ENCODE measurements around the gene HUNK. TPM values are rescaled to one million over a fixed set of nuclear protein-coding genes. Genes with fewer than 3 reads are reported as not detected.

HUNK gene
- total and polyA plus RNA-seq, 2 of the 8 experiments (the other 6 are each of a cell fraction or from before 2014, with no cell fraction given): 1.9 to 10.2 TPM

- Histone ChIP-seq H4K8ac (ENCODE audit: extremely low read depth, insufficient read depth, low read length) (no peak overlapping the region), H3K27me3 (replicated peaks in 1 of 4; ENCODE audit: control insufficient read depth in 3 of 4, extremely low read depth in 1 of 4, insufficient read depth in 3 of 4, low read length in 3 of 4) (0 out of 7 replicates have a peak, but pooled peaks cover 0 to 1% (median 0%) of the 10 kb centered on the region in 4 experiments), H4K91ac (replicated peaks; ENCODE audit: insufficient read length, low read length) (no peak overlapping the region), H3K56ac (replicated peaks; ENCODE audit: insufficient read length, low read depth, low read length) (no peak overlapping the region), H3K18ac (ENCODE audit: extremely low read depth, low read length) (no peak overlapping the region), H4K5ac (ENCODE audit: insufficient read length, low read depth, low read length) (no peak overlapping the region), H3K4me1 (replicated peaks in 1 of 4; ENCODE audit: control insufficient read depth in 3 of 4, insufficient read depth in 4 of 4, low read length in 3 of 4) (no peaks in the 10 kb centered on the region), H3K4me2 (ENCODE audit: insufficient read depth in 1 of 2, low read depth in 2 of 2, low read length in 2 of 2) (no peak overlapping the region), H2BK15ac (ENCODE audit: low read length) (no peak overlapping the region), H3K14ac (ENCODE audit: insufficient read length) (no peak overlapping the region), H3K79me2 (ENCODE audit: control insufficient read depth in 1 of 2, insufficient read depth in 2 of 2, low read length in 2 of 2) (no peaks in the 10 kb centered on the region), H2BK5ac (ENCODE audit: low read depth, low read length) (no peak overlapping the region), H3K4me3 (ENCODE audit: extremely low read depth in 1 of 4, insufficient read depth in 2 of 4, low read depth in 3 of 4, low read length in 4 of 4) (no peak overlapping the region), H3K9ac (replicated peaks in 1 of 4; ENCODE audit: extremely low read depth in 1 of 4, low read depth in 3 of 4, low read length in 3 of 4) (no peak overlapping the region), H3K9me3 (ENCODE audit: insufficient read depth in 2 of 2, low read depth in 1 of 2, low read length in 1 of 2) (no peaks in the 10 kb centered on the region), H2BK20ac (ENCODE audit: low read length) (no peak overlapping the region), H2AFZ (ENCODE audit: low read length) (no peak overlapping the region), H3K23ac (ENCODE audit: insufficient read length) (no peak overlapping the region), H2BK120ac (replicated peaks; ENCODE audit: low read depth, low read length) (no peak overlapping the region), H2BK12ac (ENCODE audit: low read depth, low read length) (no peak overlapping the region), H3K27ac (ENCODE audit: low read depth, low read length) (no peak overlapping the region), H2AK5ac (ENCODE audit: low read depth, low read length) (no peak overlapping the region), H4K20me1 (replicated peaks in 1 of 2; ENCODE audit: control insufficient read depth in 1 of 2, insufficient read depth in 2 of 2, low read length in 2 of 2) (no peaks in the 10 kb centered on the region), H3K36me3 (ENCODE audit: control insufficient read depth in 2 of 4, insufficient read depth in 4 of 4, low read length in 3 of 4) (no peaks in the 10 kb centered on the region), H3K79me1 (ENCODE audit: low read depth, low read length) (no peaks in the 10 kb centered on the region; the same call in 1 of the 2 replicates), H3K4ac (replicated peaks; ENCODE audit: insufficient read length, low read depth, low read length) (no peak overlapping the region), H3K23me2 (ENCODE audit: low read depth, low read length) (no peaks in the 10 kb centered on the region; the same call in 1 of the 2 replicates)
- POLR2A ChIA-PET (ENCODE audit: partially characterized antibody): no interaction called here
- no peak for TF ChIP-seq JUND (IDR thresholded peaks at IDR 0.05; ENCODE audit: low read length)
- TF ChIP-seq TAF7 (optimal IDR thresholded peaks at IDR 0.05; ENCODE audit: borderline replicate concordance, low read depth, low read length): no peak
- TF ChIP-seq YY1 (IDR thresholded peaks at IDR 0.05; ENCODE audit: low read depth, low read length): no peak
- no peak for TF ChIP-seq SP4 (IDR thresholded peaks at IDR 0.05; ENCODE audit: low read length)
- DNase-seq (ENCODE audit: low read depth in 1 of 2, low spot score in 2 of 2): no peak
- no peak for FAIRE-seq
- WGBS, 2 experiments (ENCODE audit: extremely low coverage in 1 of 2, insufficient coverage in 1 of 2, insufficient read length in 1 of 2, insufficient replicate concordance in 2 of 2, low coverage in 1 of 2, low lambda C conversion rate in 2 of 2, missing lambda C conversion rate in 1 of 2): 87% methylated on average over 11 of the region's 11 CpGs; no CpG with 5 or more reads in 1 of the 2 experiments
- CTCF ChIA-PET (ENCODE audit: partially characterized antibody): interaction anchor here (0.6 to 2.5 kb wide), 31 partner anchors 9 to 393 kb away, joined by 3 to 14 read pairs (median 4); no protein-coding TSS in a partner anchor
Measured at GRCh38 chr21:31865429-31865970, 7.3 kb upstream of the HUNK start.
